ENCODE results near the gene CPED1. TPM values are rescaled to one million over a fixed set of nuclear protein-coding genes. Genes with fewer than 3 reads are reported as not detected.

Gene CPED1
- total and polyA plus RNA-seq, 2 experiments from 2014 or later = 0.17 to 0.47 TPM

- no peak for TF ChIP-seq ZNF462 (CRISPR knock-in tag; IDR thresholded peaks at IDR 0.05)
Measured at GRCh38 chr7:120944826-120945562, 43.5 kb upstream of the CPED1 start (continued).

GRCh38 chr7:120947980-120948379, 40.5 kb upstream of the CPED1 start:
- Histone ChIP-seq H2AFZ (no peak overlapping the region), H3F3A (replicated peaks; ENCODE audit: low read depth) (no peaks in the 10 kb centered on the region), H4K20me1 (replicated peaks; ENCODE audit: insufficient read depth) (no peaks in the 10 kb centered on the region; the same call in none of the 2 replicates), H3K4me3 (no peak overlapping the region), H3K36me3 (ENCODE audit: insufficient read depth) (no peaks in the 10 kb centered on the region), H3K27me3 (ENCODE audit: insufficient read depth) (no peaks in the 10 kb centered on the region), H3K79me2 (replicated peaks; ENCODE audit: insufficient read depth) (peaks cover 19% of the 10 kb centered on the region), H3K4me2 (no peak overlapping the region), H3K27ac (ENCODE audit: low read depth) (no peak overlapping the region), H3K4me1 (ENCODE audit: insufficient read depth) (0 out of 2 replicates have a peak, but pooled peaks cover 7% of the 10 kb centered on the region), H3K9me2 (ENCODE audit: insufficient read depth) (no peaks in the 10 kb centered on the region)
- Mint-ChIP-seq H3K4me1 (peaks cover 12% of the 10 kb centered on the region; the same call in 2 of the 3 replicates), H3K9me3 (no peaks in the 10 kb centered on the region), H3K36me3 (ENCODE audit: low read depth) (peaks cover 5% of the 10 kb centered on the region; the same call in 2 of the 3 replicates), H3K27me3 (ENCODE audit: insufficient read depth, low read depth, poor library complexity) (peaks cover 4% of the 10 kb centered on the region), H3K27ac (no peak overlapping the region), H3K4me3 (no peak overlapping the region)
- DNase-seq (ENCODE audit: low spot score) = no peak
- no peak for ATAC-seq
- TF ChIP-seq CTCF (conservative IDR thresholded peaks at IDR 0.05; ENCODE audit: low read depth in 2 of 2) (no peak), EZH2 (IDR thresholded peaks at IDR 0.05; ENCODE audit: low read depth, unreplicated experiment) (no peak), ZNF462 (CRISPR knock-in tag; IDR thresholded peaks at IDR 0.05) (no peak), CREB1 (CRISPR knock-in tag; IDR thresholded peaks at IDR 0.05; ENCODE audit: low read depth) (no peak)

All from GM23338 (cell line).